SU-DHL-6 (cell line): Measurements from ENCODE around the gene EVI5.

Source experiments
- CTCF ChIP-seq: fragments of 200-600 bp; sonication (generic); IDR thresholded peaks from one replicate; pipeline ENCODE4 v1.5.1; 2017; ENCODE audit warnings: antibody characterized with exemption, mild to moderate bottlenecking, low read length, moderate library complexity; ENCODE audit not compliant: insufficient read depth, poor library complexity, severe bottlenecking
- EZH2phosphoT487 ChIP-seq: fragments of 200-600 bp; sonication (generic), shearing (Covaris generic); conservative IDR thresholded peaks from 2 replicates; pipeline ENCODE4 v1.6.1; 2018; ENCODE audit warnings: mild to moderate bottlenecking, antibody characterized with exemption, low read length, moderate library complexity, mixed read lengths

- TF ChIP-seq CTCF: no peak
- no peak for TF ChIP-seq EZH2phosphoT487
Observed at GRCh38 chr1:92465256-92465647, 319.7 kb downstream of the EVI5 start.
